Measurements from ENCODE around the gene CENPX. TPM values are rescaled to one million over a fixed set of nuclear protein-coding genes. Genes with fewer than 3 reads are reported as not detected.

Gene CENPX
- total and polyA plus RNA-seq, 2 of the 13 experiments (the other 11 are each of a cell fraction or from before 2014, with no cell fraction given), result 92.7 to 170 TPM

DNA sequence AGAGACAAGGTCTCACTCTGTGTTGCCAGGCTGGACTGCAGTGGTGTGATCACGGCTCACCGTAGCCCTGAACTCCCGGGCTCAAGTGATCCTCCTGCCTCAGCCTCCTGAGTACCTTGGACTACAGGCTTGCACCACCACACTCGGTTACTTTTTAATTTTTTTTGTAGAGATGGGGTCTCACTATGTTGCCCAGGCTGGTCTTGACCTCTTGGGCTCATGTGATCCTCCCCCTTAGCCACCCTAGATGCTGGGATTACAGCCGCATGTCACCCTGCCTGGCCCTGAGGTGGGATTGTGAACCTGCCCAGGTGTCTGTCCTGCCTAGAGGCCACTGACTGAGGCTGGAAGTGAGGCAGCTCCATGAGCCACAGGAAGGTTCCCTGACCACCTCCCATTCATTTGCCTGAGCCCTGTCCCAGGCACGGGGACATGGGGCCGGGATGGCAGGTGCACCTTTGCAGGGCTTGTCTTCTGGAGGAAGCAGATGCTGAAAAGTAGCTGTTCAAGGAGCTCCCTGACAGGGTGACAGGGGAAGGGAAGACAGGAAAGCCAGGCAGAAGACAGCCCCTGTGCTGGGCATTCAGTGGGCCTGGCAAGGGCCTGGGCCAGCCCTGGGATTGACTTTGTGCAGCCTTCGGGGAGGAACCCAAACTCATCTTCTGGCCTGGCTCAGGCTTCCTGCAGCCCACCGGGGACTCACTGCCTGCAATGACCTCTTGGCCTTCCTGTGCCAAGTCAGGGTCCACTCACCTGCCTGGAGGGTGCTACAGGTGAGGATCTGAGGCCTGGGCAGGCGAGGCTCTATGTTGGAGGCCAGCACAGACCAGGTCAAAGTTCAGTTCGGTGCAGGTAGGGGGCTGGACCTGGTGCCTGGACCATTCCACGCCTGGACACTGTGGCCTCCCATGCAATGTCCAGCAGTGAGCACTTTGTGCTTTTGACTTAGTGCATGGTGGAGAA, 53.5 kb downstream of the CENPX start (continued):
- 0 out of 2 replicates have a peak, but pooled peaks have one; percentile 41 for TF ChIP-seq SMAD1 (CRISPR knock-in tag; IDR thresholded peaks at IDR 0.05; ENCODE audit: borderline replicate concordance, low read depth)
- TF ChIP-seq AGO1 (IDR thresholded peaks at IDR 0.05; ENCODE audit: low read depth, low read length, poor library complexity, severe bottlenecking), result peak; percentile 45
- TF ChIP-seq, protein P1, sequence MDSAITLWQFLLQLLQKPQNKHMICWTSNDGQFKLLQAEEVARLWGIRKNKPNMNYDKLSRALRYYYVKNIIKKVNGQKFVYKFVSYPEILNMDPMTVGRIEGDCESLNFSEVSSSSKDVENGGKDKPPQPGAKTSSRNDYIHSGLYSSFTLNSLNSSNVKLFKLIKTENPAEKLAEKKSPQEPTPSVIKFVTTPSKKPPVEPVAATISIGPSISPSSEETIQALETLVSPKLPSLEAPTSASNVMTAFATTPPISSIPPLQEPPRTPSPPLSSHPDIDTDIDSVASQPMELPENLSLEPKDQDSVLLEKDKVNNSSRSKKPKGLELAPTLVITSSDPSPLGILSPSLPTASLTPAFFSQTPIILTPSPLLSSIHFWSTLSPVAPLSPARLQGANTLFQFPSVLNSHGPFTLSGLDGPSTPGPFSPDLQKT (CRISPR knock-in tag; IDR thresholded peaks at IDR 0.05; ENCODE audit: borderline replicate concordance), result no peak
- TF ChIP-seq, protein P2, sequence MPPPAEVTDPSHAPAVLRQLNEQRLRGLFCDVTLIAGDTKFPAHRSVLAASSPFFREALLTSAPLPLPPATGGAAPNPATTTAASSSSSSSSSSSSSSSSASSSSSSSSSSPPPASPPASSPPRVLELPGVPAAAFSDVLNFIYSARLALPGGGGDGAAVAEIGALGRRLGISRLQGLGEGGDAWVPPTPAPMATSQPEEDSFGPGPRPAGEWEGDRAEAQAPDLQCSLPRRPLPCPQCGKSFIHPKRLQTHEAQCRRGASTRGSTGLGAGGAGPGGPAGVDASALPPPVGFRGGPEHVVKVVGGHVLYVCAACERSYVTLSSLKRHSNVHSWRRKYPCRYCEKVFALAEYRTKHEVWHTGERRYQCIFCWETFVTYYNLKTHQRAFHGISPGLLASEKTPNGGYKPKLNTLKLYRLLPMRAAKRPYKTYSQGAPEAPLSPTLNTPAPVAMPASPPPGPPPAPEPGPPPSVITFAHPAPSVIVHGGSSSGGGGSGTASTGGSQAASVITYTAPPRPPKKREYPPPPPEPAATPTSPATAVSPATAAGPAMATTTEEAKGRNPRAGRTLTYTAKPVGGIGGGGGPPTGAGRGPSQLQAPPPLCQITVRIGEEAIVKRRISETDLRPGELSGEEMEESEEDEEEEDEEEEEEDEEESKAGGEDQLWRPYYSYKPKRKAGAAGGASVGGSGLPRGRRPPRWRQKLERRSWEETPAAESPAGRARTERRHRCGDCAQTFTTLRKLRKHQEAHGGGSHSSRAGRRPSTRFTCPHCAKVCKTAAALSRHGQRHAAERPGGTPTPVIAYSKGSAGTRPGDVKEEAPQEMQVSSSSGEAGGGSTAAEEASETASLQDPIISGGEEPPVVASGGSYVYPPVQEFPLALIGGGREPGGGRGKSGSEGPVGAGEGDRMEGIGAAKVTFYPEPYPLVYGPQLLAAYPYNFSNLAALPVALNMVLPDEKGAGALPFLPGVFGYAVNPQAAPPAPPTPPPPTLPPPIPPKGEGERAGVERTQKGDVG (CRISPR knock-in tag; IDR thresholded peaks at IDR 0.05; ENCODE audit: borderline replicate concordance), result no peak
- TF ChIP-seq NRL (CRISPR knock-in tag; IDR thresholded peaks at IDR 0.05; ENCODE audit: borderline replicate concordance), result peak; percentile 57
- no peak for TF ChIP-seq ZNF180 (CRISPR knock-in tag; IDR thresholded peaks at IDR 0.05; ENCODE audit: borderline replicate concordance, low read depth)
- TF ChIP-seq ZNF12 (CRISPR knock-in tag; IDR thresholded peaks at IDR 0.05), result no peak
- TF ChIP-seq ZNF615 (CRISPR knock-in tag; IDR thresholded peaks at IDR 0.05; ENCODE audit: borderline replicate concordance), result no peak
- no peak for TF ChIP-seq SALL2 (CRISPR knock-in tag; IDR thresholded peaks at IDR 0.05)
- TF ChIP-seq, protein P3, sequence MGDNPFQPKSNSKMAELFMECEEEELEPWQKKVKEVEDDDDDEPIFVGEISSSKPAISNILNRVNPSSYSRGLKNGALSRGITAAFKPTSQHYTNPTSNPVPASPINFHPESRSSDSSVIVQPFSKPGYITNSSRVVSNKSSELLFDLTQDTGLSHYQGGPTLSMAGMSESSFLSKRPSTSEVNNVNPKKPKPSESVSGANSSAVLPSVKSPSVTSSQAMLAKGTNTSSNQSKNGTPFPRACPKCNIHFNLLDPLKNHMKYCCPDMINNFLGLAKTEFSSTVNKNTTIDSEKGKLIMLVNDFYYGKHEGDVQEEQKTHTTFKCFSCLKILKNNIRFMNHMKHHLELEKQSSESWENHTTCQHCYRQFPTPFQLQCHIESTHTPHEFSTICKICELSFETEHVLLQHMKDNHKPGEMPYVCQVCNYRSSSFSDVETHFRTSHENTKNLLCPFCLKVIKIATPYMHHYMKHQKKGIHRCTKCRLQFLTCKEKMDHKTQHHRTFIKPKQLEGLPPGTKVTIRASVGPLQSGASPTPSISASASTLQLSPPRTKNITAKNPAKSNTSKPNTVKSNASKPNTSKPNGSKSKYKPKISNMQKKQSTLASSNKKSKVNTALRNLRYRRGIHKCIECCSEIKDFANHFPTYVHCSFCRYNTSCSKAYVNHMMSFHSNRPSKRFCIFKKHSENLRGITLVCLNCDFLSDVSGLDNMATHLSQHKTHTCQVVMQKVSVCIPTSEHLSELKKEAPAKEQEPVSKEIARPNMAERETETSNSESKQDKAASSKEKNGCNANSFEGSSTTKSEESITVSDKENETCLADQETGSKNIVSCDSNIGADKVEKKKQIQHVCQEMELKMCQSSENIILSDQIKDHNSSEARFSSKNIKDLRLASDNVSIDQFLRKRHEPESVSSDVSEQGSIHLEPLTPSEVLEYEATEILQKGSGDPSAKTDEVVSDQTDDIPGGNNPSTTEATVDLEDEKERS (CRISPR knock-in tag; IDR thresholded peaks at IDR 0.05), result no peak
- no peak for TF ChIP-seq SP4 (CRISPR knock-in tag; IDR thresholded peaks at IDR 0.05)
- TF ChIP-seq ZNF543 (CRISPR knock-in tag; IDR thresholded peaks at IDR 0.05), result no peak
- TF ChIP-seq HNRNPL (IDR thresholded peaks at IDR 0.05; ENCODE audit: low read depth, low read length), result peak; percentile 69; the same call in 1 of the 2 replicates
- no peak for TF ChIP-seq REPIN1 (CRISPR knock-in tag; IDR thresholded peaks at IDR 0.05; ENCODE audit: borderline replicate concordance, low read depth)
- 0 out of 2 replicates have a peak, but pooled peaks have one; percentile 43 for TF ChIP-seq ZIK1 (CRISPR knock-in tag; IDR thresholded peaks at IDR 0.05; ENCODE audit: borderline replicate concordance, low read depth)
- TF ChIP-seq RNF2 (conservative IDR thresholded peaks at IDR 0.05; ENCODE audit: low read depth), result no peak
- no peak for TF ChIP-seq ZNF709 (CRISPR knock-in tag; IDR thresholded peaks at IDR 0.05)
- TF ChIP-seq, protein P4, sequence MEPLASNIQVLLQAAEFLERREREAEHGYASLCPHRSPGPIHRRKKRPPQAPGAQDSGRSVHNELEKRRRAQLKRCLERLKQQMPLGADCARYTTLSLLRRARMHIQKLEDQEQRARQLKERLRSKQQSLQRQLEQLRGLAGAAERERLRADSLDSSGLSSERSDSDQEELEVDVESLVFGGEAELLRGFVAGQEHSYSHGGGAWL (CRISPR knock-in tag; IDR thresholded peaks at IDR 0.05), result no peak

Measured in HepG2 (cell line).